HepG2 (cell line): Measurements from ENCODE around the gene ZNF821. TPM values are rescaled to one million over a fixed set of nuclear protein-coding genes. Genes with fewer than 3 reads are reported as not detected.

ENCODE experiments used
- ADNP ChIP-seq: sonication (generic); formaldehyde crosslinking; IDR thresholded peaks from 2 replicates; pipeline ENCODE4 v1.4.0; 2020; ENCODE audit warnings: missing genetic modification reagents
- CBX5 ChIP-seq: sonication (generic); formaldehyde crosslinking; IDR thresholded peaks from 2 replicates; pipeline ENCODE4 v1.4.0; 2020; ENCODE audit warnings: missing genetic modification reagents, borderline replicate concordance
- MYC ChIP-seq: sonication (generic); formaldehyde crosslinking; IDR thresholded peaks from 2 replicates; pipeline ENCODE4 v1.9.0; 2021; ENCODE audit warnings: missing genetic modification reagents, borderline replicate concordance
- NFYC ChIP-seq: IDR thresholded peaks from 2 replicates; pipeline ENCODE4 v1.6.1; 2016; ENCODE audit warnings: missing genetic modification reagents, missing compliant biosample characterization
- ONECUT2 ChIP-seq: sonication (generic); formaldehyde crosslinking; IDR thresholded peaks from 2 replicates; pipeline ENCODE4 v1.4.0; 2020; ENCODE audit warnings: missing genetic modification reagents
- POLR2G ChIP-seq: fragments of 200-400 bp; formaldehyde crosslinking; IDR thresholded peaks from 2 replicates; pipeline ENCODE4 v1.6.1; 2018; ENCODE audit warnings: mild to moderate bottlenecking, low read depth, low read length, moderate library complexity
- TOE1 ChIP-seq: sonication (generic); formaldehyde crosslinking; IDR thresholded peaks from 2 replicates; pipeline ENCODE4 v1.4.0; 2020; ENCODE audit warnings: mild to moderate bottlenecking, missing genetic modification reagents
- ZBTB40 ChIP-seq, 2 experiments: fragments of 450-650 bp in 1 of 2; sonication (generic) in 1 of 2; formaldehyde crosslinking in 1 of 2; IDR thresholded peaks; 2 replicates each; pipeline versions ENCODE4 v1.6.1 to v1.8.0; 2016 to 2022; ENCODE audit warnings: antibody characterized with exemption in 1 of 2, mild to moderate bottlenecking in 1 of 2, missing genetic modification reagents in 1 of 2
- ZNF619 ChIP-seq: sonication (generic); formaldehyde crosslinking; IDR thresholded peaks from 2 replicates; pipeline ENCODE4 v1.4.0; 2020; ENCODE audit warnings: mild to moderate bottlenecking, missing genetic modification reagents
- ZNF629 ChIP-seq: sonication (generic); formaldehyde crosslinking; conservative IDR thresholded peaks from 2 replicates; pipeline ENCODE4 v1.5.0; 2020; ENCODE audit warnings: missing genetic modification reagents
- ZNF878 ChIP-seq: sonication (generic); formaldehyde crosslinking; IDR thresholded peaks from 2 replicates; pipeline ENCODE4 v1.8.1; 2023; ENCODE audit warnings: mild to moderate bottlenecking, missing genetic modification reagents, moderate library complexity
- polyA plus RNA-seq, 8 experiments: library from polyadenylated mRNA; depleted of rRNA in 3 of 8; stranded (reverse) in 7 of 8; unstranded in 1 of 8; fragments of >200 nt; fragmentation: Illumina TruSeq in 4 of 8; extraction: Trizol in 4 of 8; gene quantifications; 2 replicates each; pipeline versions ENCODE4 v1.2.1 to v1.2.3, GENCODE V29; 2011 to 2016; ENCODE audit warnings: low read depth in 4 of 8, missing spikeins in 1 of 8, mixed read lengths in 1 of 8; ENCODE audit not compliant: insufficient read depth in 1 of 8
- total RNA-seq, 5 experiments: library from RNA; depleted of rRNA; stranded (reverse); fragments of >200 nt; fragmentation: Illumina TruSeq; extraction: Trizol; gene quantifications; 2 replicates each; pipeline ENCODE4 v1.2.3, GENCODE V29; 2016; ENCODE audit warnings: low read depth in 1 of 5
- TF ChIP-seq, protein P1 (sequence below): sonication (generic); formaldehyde crosslinking; IDR thresholded peaks from 2 replicates; pipeline ENCODE4 v1.4.0; 2020; ENCODE audit warnings: mild to moderate bottlenecking, low read depth, missing genetic modification reagents
- TF ChIP-seq, protein P2 (sequence below): sonication (generic); formaldehyde crosslinking; conservative IDR thresholded peaks from 2 replicates; pipeline ENCODE4 v1.4.0; 2020; ENCODE audit warnings: missing genetic modification reagents
- TF ChIP-seq, protein P3 (sequence below): sonication (generic); formaldehyde crosslinking; IDR thresholded peaks from 2 replicates; pipeline ENCODE4 v1.5.0; 2020; ENCODE audit warnings: mild to moderate bottlenecking, missing genetic modification reagents

Gene ZNF821
- total and polyA plus RNA-seq, 2 of the 13 experiments (the other 11 are each of a cell fraction or from before 2014, with no cell fraction given), result 7.0 to 9.1 TPM

DNA sequence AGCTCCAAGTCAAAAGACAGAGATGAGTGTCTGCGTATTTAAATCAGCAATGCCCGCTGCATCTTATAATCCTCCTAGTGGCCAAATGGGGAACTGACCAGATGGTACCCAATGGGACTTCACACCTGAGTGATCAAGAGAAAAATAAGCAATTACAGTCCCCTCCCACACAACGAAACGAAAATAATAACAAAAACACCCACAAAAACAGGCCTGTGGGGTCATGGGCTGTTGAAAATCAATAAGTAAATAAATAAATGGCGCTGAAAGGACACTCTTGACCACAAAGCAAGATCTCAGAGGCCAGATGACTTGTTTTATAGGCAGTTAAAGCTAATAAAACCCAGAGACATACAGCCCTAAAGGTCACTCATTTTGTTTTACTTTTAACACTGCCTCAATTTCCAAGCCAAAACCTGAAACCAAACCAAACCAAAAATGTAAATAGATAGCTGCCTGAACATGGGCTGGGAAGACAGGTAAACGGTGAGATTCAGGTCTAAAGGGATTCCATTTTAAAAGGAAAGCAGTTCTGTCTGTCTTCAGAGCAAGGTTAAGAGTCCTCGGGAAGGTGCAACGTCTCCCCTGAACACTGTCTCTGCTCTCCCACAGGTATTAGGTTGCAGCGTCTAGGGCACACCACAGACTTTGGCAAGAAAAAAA is 1.3 kb downstream of the ZNF821 start (continued):
- TF ChIP-seq ZBTB40 (IDR thresholded peaks at IDR 0.05) (no peak), ZBTB40 (CRISPR knock-in tag; IDR thresholded peaks at IDR 0.05) (no peak), ZNF629 (CRISPR knock-in tag) (no peak), ONECUT2 (CRISPR knock-in tag) (no peak), ZNF878 (CRISPR knock-in tag) (no peak), MYC (CRISPR knock-in tag) (no peak), NFYC (no peak), ZNF619 (CRISPR knock-in tag) (peak; percentile 43; the same call in 1 of the 2 replicates), CBX5 (CRISPR knock-in tag) (no peak), ADNP (CRISPR knock-in tag) (no peak), TOE1 (CRISPR knock-in tag) (no peak), POLR2G (no peak)
- TF ChIP-seq, protein P1, sequence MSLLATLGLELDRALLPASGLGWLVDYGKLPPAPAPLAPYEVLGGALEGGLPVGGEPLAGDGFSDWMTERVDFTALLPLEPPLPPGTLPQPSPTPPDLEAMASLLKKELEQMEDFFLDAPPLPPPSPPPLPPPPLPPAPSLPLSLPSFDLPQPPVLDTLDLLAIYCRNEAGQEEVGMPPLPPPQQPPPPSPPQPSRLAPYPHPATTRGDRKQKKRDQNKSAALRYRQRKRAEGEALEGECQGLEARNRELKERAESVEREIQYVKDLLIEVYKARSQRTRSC (CRISPR knock-in tag), result no peak
- TF ChIP-seq, protein P2, sequence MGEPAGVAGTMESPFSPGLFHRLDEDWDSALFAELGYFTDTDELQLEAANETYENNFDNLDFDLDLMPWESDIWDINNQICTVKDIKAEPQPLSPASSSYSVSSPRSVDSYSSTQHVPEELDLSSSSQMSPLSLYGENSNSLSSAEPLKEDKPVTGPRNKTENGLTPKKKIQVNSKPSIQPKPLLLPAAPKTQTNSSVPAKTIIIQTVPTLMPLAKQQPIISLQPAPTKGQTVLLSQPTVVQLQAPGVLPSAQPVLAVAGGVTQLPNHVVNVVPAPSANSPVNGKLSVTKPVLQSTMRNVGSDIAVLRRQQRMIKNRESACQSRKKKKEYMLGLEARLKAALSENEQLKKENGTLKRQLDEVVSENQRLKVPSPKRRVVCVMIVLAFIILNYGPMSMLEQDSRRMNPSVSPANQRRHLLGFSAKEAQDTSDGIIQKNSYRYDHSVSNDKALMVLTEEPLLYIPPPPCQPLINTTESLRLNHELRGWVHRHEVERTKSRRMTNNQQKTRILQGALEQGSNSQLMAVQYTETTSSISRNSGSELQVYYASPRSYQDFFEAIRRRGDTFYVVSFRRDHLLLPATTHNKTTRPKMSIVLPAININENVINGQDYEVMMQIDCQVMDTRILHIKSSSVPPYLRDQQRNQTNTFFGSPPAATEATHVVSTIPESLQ (CRISPR knock-in tag), result no peak
- TF ChIP-seq, protein P3, sequence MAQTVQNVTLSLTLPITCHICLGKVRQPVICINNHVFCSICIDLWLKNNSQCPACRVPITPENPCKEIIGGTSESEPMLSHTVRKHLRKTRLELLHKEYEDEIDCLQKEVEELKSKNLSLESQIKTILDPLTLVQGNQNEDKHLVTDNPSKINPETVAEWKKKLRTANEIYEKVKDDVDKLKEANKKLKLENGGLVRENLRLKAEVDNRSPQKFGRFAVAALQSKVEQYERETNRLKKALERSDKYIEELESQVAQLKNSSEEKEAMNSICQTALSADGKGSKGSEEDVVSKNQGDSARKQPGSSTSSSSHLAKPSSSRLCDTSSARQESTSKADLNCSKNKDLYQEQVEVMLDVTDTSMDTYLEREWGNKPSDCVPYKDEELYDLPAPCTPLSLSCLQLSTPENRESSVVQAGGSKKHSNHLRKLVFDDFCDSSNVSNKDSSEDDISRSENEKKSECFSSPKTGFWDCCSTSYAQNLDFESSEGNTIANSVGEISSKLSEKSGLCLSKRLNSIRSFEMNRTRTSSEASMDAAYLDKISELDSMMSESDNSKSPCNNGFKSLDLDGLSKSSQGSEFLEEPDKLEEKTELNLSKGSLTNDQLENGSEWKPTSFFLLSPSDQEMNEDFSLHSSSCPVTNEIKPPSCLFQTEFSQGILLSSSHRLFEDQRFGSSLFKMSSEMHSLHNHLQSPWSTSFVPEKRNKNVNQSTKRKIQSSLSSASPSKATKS (CRISPR knock-in tag), result no peak
